GM23338 (cell line): ENCODE results near the gene UBQLN1.

ENCODE experiments used
- CREB1 ChIP-seq: fragments of 250-450 bp; sonication (Bioruptor Pico); IDR thresholded peaks from 2 replicates; pipeline ENCODE4 v1.5.0; 2020; ENCODE audit warnings: low read depth, mild to moderate bottlenecking, moderate library complexity
- CTCF ChIP-seq, 2 experiments: fragments of 200-600 bp in 1 of 2; sonication (generic) in 1 of 2; conservative IDR thresholded peaks; 2 replicates each; pipeline versions ENCODE4 v1.5.1 to v1.6.1; 2016 to 2017; ENCODE audit warnings: antibody characterized with exemption in 2 of 2, low read depth in 2 of 2, mild to moderate bottlenecking in 2 of 2, moderate library complexity in 1 of 2
- EZH2 ChIP-seq: fragments of 200-600 bp; sonication (generic); IDR thresholded peaks from one replicate; pipeline ENCODE4 v1.8.0; 2017; ENCODE audit warnings: antibody characterized with exemption, mild to moderate bottlenecking, low read depth; ENCODE audit not compliant: unreplicated experiment
- EZH2phosphoT487 ChIP-seq: fragments of 200-600 bp; sonication (generic); IDR thresholded peaks from one replicate; pipeline ENCODE4 v1.8.1; 2018; ENCODE audit warnings: antibody characterized with exemption; ENCODE audit not compliant: unreplicated experiment
- JUNB ChIP-seq: IDR thresholded peaks from one replicate; pipeline ENCODE4 v1.6.1; 2016; ENCODE audit warnings: antibody characterized with exemption; ENCODE audit not compliant: unreplicated experiment
- NANOG ChIP-seq: IDR thresholded peaks from 2 replicates; pipeline ENCODE4 v1.6.1; 2016; ENCODE audit warnings: antibody characterized with exemption, borderline replicate concordance
- POLR2AphosphoS5 ChIP-seq: IDR thresholded peaks from 2 replicates; pipeline ENCODE4 v1.6.1; 2016; ENCODE audit warnings: antibody characterized with exemption, low read depth
- REST ChIP-seq: IDR thresholded peaks from one replicate; pipeline ENCODE4 v1.6.1; 2018; ENCODE audit warnings: antibody characterized with exemption; ENCODE audit not compliant: unreplicated experiment
- ZNF114 ChIP-seq: fragments of 250-450 bp; sonication (Bioruptor Pico); IDR thresholded peaks from 2 replicates; pipeline ENCODE4 v1.5.0; 2020; ENCODE audit warnings: mild to moderate bottlenecking, moderate library complexity
- ZNF331 ChIP-seq: fragments of 250-450 bp; sonication (Bioruptor Pico); IDR thresholded peaks from 2 replicates; pipeline ENCODE4 v1.5.0; 2020; ENCODE audit warnings: low read depth, mild to moderate bottlenecking, moderate library complexity

GRCh38 chr9:83662933-83663332, 44.8 kb downstream of the UBQLN1 start:
- TF ChIP-seq CTCF (conservative IDR thresholded peaks at IDR 0.05; ENCODE audit: low read depth in 2 of 2) (no peak), EZH2 (no peak), ZNF114 (no peak), EZH2phosphoT487 (no peak), JUNB (no peak), POLR2AphosphoS5 (no peak), REST (no peak), NANOG (no peak), CREB1 (CRISPR knock-in tag) (no peak), ZNF331 (CRISPR knock-in tag) (no peak)
